COLO668 (cell line): Measurements from ENCODE around the gene PPP2R2D.
"Not testable (repeated sequence)": the region's sequence is repeated elsewhere in the genome, so short reads cannot be mapped to it uniquely, and the experiment has no call there.

ENCODE experiments used
- DNase-seq: peaks from one replicate; lab custom pipeline; 2025; ENCODE audit not compliant: unreplicated experiment; lab: John Stamatoyannopoulos, UW

PPP2R2D gene

DNA sequence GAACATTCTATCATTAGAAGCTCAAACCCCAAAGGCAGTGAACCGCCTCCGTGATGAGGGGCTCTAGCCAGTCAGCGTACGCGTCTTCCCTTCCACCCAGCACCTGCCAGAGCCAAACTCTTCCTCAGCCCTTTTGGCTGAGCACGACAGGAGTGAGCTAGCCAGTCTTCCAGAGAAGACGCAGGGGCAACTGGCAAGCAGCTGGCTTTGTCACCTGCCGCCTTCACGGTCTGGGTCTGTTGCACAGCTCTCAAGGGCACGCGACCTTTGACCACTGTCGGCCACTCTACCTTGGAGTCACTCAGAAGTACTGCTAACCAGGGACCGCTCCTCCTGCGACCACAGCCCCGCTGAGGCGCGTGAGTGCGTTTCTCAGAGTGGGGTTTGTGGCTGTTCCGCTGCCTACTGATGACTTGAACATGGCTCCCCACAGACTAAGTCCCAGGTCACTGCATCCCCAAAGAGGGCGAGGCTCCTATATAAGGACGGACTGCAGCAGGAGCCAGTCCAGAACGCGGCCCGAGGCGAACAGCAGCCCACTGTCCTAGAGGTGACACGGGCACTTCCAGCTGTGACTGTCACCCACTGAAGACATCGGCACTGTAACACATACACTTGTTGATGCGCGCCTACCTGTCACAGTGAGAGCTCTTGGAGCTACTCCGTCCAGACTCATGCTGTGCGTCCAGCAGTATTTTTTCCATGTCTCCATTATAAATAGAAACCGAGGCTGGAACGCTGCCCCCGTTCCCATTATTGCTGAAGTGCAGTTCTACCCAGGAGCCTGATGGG, 72.5 kb downstream of the PPP2R2D start:
- no peak for DNase-seq

- no peak for DNase-seq
Measured at GRCh38 chr10:131974034-131974817, 73.4 kb downstream of the PPP2R2D start.

DNA sequence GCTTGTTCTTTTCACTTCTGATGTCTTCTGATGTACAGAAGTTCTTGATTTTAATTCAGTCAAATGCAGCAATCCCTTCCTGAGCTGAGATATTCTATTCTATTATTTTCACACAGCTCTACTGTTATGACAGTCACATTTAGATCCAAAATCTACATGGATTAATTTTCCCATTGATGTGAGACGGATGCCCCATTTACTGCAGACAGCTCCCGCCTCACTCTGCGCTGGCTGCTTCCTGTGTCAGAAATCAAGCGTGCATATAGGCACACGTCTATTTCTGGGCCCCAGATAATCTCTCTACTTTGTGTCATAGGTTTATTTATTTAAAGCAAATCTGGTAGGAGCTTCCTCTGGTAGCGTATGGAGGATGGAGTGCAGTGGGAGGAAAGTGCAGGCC, 74.2 kb downstream of the PPP2R2D start:
- no peak for DNase-seq

DNA sequence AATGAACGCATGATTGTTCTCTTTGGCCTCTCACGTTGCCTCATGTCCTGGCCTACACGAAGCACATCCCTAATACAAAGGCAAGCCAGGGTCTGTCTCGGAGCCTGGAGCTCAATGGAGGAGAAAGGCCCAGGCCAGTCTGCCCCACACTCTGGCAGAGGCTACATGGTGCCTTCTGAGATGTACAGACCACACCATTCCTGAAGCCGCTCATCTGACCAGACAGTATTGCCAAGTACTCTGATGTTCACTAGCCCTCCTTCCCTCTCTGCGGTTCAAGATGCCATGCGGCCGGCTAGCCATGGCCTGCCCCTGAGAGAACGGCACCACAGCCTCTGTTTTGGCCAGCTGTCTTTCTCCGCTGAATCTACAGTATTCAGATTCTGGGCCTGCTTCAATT, 75.0 kb downstream of the PPP2R2D start:
- no peak for DNase-seq

- DNase-seq = no peak
Measured at GRCh38 chr10:131977323-131978096, 76.7 kb downstream of the PPP2R2D start.

- no peak for DNase-seq
Measured at GRCh38 chr10:131978366-131978765, 77.6 kb downstream of the PPP2R2D start.

- DNase-seq = no peak
Measured at GRCh38 chr10:131978851-131979250, 78.0 kb downstream of the PPP2R2D start.

GRCh38 chr10:131979336-131979735, 78.5 kb downstream of the PPP2R2D start:
- no peak for DNase-seq

DNA sequence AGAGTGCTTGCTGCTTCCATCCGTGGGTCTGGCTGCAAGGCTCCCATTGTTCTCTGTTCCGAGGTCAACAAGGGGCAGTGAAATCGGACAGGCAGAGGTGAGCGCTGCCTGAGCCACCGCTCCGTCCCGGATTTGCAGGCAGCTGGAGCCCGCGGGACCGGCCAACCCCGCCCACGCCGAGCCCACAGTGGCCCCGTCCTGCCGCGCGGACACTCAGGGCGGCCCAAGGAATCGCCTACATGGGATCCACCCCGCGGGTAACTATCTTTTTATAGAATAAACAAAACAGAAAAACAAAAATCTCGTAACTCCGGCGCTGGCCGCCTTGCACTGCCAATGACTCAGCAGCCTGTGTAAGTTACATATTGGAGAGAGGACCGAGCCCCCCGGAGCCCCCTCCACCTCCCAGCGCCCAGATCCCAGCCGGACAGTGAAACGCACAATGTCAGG, 79.0 kb downstream of the PPP2R2D start:
- DNase-seq = peak; percentile 8

DNA sequence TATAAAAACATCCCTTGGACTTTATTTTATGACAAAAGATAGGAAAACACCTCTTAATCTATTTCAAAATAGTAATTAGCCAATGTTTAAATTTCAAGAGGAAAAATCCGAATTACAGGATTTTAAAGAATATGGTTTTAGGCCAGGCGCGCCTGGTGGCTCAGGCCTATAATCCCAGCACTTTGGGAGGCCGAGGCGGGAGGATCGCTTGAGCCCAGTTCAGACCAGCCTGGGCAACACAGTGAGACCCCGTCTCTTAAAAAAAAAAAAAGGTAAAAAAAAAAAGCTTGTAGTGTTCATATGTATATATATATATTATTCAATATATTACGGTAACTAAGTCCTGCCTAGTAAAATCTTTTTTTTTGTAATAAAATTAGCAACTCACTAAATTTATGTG, 79.5 kb downstream of the PPP2R2D start:
- DNase-seq = no peak

DNA sequence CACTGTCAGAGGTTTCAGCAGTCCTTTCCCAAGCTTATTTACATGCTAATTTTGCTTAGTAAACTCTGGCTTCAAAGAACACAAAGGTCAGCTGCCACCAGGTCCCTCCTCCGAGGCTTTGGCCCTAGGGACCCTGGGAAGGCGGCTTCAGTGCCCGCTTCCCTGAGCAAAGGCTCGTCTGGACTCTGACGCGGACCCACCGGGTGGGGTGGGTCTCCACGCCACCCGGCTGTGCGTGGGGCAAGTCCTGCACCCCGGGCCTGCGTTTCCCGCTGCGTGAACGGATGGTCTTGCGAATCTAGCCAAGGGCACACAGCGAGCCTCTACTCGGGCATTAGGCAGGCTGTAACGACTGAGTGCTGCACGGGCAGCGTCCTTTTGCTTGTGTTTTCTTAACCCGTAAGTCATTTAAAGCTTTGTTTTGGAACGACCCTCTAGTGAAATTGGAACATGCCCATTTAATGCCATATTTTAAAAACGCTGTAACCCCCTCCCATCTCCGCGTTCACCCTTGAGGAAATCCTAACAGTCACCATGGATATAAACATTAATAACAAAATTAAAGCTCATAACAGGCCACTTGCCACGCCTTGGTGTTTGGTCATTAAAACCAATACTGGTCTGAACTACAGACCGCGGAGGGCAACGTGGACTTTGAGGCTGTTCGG, 80.1 kb downstream of the PPP2R2D start:
- DNase-seq = peak; percentile 10

- peak; percentile 91 for DNase-seq
Measured at GRCh38 chr10:131981429-131982184, 80.8 kb downstream of the PPP2R2D start, which contains the start of gene BNIP3. BNIP3 (minus strand) TSS chr10:131981923; CDS start chr10:131981806, 117 bp downstream.

DNA sequence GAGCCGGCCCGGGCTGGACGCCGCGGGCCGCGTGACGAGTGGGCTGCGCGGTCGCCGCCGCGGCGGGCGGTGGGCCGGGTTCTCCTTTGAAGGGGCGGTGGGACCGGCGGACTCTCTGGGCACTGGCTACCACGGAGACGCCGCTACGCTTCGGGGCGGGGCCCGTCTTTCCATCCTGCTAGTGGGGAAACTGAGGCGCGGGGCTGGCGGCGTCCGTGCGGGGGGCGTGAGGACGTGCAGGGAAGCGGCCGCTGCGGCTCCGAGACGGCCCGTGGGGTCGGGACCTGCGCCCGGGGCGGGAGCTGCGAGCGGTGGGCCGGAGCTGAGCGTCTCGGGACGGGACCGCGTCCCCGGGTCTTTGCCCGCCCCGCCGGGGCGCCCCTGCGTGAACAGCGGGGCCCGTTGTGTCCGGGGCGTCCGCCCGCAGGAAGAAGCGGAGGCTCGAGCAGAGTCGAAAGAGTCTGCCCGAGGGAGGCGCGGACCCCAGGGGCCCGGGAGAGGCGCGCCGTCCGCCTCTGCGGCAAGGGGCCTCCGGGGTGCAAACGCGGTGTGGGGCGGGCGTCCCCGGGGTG, 81.5 kb downstream of the PPP2R2D start:
- DNase-seq = no peak

GRCh38 chr10:131982796-131983195, 82.0 kb downstream of the PPP2R2D start:
- DNase-seq = no peak

DNA sequence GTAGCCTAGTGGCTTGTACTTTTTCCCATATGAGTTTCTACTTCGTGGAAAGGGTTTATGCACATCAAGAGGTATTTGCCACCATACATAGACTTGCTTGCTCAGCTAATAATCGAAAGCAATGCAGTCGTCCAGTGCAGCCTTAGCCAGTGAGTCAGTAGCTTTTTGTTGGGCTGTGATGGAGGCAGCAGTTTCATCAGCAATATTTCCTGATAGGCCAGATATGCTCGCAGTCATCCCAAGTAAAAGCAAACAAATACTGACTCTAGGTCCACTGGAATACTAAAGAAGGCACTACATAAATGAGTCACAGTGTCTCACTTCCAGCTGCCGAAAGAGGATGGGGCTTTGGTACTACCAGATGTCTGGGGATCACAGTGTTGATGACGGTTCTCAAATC, 83.0 kb downstream of the PPP2R2D start:
- peak; percentile 8 for DNase-seq

DNA sequence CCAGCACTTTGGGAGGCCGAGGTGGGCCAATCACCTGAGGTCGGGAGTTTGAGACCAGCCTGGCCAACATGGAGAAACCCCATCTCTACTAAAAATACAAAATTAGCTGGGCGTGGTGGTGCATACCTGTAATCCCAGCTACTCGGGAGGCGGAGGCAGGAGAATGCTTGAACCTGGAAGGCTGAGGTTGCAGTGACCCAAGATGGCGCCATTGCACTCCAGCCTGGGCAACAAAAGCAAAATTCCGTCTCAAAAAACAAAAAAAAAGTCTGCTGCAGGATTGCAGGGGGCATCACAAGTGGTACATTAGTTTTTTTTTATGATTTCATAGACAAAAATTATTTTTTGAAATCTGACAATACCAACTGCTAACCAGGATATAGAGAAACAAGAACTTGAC, 86.0 kb downstream of the PPP2R2D start:
- DNase-seq = not testable (repeated sequence)

- not testable (repeated sequence) for DNase-seq
Measured at GRCh38 chr10:131987301-131987700, 86.5 kb downstream of the PPP2R2D start.

- not testable (repeated sequence) for DNase-seq
Measured at GRCh38 chr10:131987786-131988185, 87.0 kb downstream of the PPP2R2D start.

DNA sequence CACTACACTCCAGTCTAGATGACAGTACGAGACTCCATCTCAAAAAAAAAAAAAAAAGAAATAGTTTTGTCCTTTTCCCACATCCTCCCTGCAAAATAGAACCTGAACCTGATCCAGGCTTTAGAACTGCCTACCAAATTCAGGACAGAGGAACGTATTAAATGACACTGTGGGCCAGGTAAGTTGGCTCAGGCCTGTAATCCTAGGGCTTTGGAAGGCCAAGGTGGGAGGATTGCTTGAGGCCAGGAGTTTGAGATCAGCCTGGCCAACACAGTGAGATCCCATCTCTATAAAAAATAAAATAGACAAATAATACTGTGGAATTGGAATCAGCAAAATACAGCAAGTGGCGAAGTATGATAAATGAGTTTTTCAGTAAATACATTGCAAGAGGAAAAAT, 90.9 kb downstream of the PPP2R2D start:
- no peak for DNase-seq

- no peak for DNase-seq
Measured at GRCh38 chr10:131993275-131993674, 92.5 kb downstream of the PPP2R2D start.
